Measurements from ENCODE around the gene OR52E6.

Gene OR52E6

DNA sequence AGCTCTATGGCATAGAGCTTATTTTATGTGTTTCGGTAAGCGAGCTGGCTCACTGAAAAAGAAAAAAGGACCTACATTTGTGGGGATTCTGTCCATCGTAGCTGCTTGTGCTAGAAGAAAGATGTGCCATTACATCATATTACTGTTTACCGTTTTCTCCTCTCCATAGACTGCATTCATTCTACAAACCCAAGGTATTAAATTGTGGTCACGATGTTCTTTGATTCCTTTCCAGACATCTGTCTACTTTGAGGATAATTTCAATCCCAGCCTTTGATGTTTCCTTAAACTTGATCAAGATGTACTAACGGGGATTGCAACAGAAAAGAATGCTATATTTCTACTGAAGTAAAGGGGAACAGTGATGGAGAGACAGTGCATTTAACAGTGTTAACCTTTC is 45.2 kb downstream of the OR52E6 start:
- no peak for DNase-seq (ENCODE audit: low spot score)

DNA sequence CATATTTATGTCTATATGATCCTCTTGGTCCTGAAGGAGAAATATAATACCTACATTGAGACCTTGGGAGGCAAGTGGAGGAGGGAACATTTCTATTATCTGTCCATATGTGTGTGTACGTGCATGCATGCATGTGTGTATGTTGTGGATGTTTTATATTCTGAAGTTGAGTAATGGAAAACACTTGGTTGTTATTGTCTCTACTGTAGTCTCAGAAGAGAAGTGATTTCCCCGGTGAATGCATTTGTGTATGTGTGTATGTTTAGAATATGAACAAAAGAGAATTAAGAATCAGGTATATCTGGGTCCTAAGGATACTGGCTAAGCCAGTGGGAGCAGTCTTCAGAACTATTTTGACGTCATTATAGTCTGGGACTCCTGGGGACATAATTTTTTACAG is 50.5 kb downstream of the OR52E6 start, which contains the start of gene OR52N1:
TSS of gene OR52N1 (minus strand) at position 101 of the 400 bp plus-strand sequence. CDS start 2,449 bp downstream, outside the sequence.
- DNase-seq (ENCODE audit: low spot score): no peak

All from LoVo (cell line).